OCI-LY1 (cell line): ENCODE data around the gene DACH1.

Source experiments
- CTCF ChIP-seq: fragments of 200-600 bp; sonication (generic), shearing (Covaris generic); IDR thresholded peaks from 2 replicates; pipeline ENCODE4 v1.5.1; 2017; ENCODE audit warnings: mild to moderate bottlenecking, antibody characterized with exemption, low read length, moderate library complexity, mixed read lengths
- EZH2 ChIP-seq: fragments of 200-600 bp; sonication (generic), shearing (Covaris generic); IDR thresholded peaks from 2 replicates; pipeline ENCODE4 v1.8.0; 2017; ENCODE audit warnings: borderline replicate concordance, mixed run types, mild to moderate bottlenecking, antibody characterized with exemption, low read length, moderate library complexity, mixed read lengths

GRCh38 chr13:71856548-71857043, 10.4 kb downstream of the DACH1 start:
- no peak for TF ChIP-seq CTCF
- no peak for TF ChIP-seq EZH2
